HG03159 (cell line): Measurements from ENCODE around the gene VWA3A.
"Not testable (repeated sequence)": the region's sequence is repeated elsewhere in the genome, so short reads cannot be mapped to it uniquely, and the experiment has no call there.

Source experiments
- ATAC-seq: cut with Tn5 transposase; IDR thresholded peaks from one replicate; pipeline ENCODE4 v1.9.1; 2021; ENCODE audit warnings: mild to moderate bottlenecking, moderate library complexity; ENCODE audit not compliant: unreplicated experiment

The VWA3A gene

DNA sequence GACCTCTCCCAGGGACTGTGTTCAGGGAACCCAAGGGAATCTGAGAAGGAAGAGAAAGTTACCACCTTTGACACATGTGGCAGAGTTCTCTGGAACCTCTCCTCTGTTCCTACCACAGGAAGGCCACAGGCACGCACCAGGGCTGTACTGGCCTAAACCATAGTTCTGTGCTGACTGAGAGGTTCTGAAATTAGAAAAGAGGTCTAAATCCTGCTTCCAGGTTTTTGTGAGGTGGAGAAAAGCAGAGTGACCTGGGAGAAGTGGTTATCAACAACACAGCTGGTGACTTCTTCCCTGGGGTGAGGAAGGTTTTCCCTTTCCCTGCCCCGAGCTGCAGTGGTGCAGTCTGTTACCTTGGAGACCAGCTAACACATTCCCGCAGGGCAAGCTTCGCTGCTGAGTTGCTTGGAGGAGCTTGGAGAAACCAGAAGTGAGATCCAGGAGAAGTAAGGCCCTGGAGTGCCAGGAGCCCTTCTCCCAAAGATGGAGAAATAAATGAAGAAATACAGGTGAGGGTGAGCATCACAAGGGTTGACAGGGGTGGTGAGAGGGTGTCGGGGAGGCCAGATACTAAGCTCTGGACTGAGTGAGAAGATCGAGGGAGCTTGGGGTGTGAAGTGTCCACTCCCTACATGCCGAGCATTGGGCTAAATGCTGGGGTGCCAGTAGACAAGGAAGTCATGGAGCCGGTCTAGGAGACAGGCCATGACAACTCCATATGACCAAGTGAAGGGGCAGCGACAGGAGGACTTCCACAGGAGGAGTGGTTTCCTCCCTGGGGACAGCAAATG is at the start of gene VWA3A:
TSS of gene VWA3A (plus strand) at position 399 of the 791 bp plus-strand sequence. CDS start at position 496, 97 bp downstream.
- ATAC-seq = no peak

DNA sequence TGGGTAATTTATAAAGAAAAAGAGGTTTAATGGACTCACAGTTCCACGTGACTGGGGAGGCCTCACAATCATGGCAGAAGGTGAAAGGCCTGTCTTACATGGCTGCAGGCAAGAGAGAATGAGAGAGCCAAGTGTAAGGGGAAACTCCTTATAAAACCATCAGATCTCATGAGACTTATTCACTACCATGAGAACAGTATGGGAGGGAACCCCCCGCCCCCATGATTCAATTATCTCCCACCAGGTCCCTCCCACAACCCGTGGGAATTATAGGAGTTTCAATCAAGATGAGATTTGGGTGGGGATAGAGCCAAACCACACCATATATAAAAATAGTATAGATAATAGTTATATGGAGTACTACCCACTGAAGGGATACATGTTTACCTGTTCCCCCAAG is 48.5 kb upstream of the VWA3A start:
- not testable (repeated sequence) for ATAC-seq

DNA sequence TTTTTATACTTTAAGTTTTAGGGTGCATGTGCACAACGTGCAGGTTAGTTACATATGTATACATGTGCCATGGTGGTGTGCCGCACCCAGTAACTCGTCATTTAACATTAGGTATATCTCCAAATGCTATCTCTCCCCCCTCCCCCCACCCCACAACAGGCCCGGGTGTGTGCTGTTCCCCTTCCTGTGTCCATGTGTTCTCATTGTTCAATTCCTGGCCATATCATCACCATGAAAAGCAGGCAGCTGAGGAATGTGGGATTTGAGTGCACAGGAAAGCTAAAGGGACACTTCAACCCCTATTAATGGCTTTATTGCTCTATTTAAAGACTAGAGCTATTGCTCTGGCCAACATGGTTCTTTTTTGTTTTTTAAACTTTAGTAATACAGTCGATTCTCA is 46.5 kb upstream of the VWA3A start:
- ATAC-seq = not testable (repeated sequence)

GRCh38 chr16:22050963-22051362 is 41.4 kb upstream of the VWA3A start:
- ATAC-seq = no peak

DNA sequence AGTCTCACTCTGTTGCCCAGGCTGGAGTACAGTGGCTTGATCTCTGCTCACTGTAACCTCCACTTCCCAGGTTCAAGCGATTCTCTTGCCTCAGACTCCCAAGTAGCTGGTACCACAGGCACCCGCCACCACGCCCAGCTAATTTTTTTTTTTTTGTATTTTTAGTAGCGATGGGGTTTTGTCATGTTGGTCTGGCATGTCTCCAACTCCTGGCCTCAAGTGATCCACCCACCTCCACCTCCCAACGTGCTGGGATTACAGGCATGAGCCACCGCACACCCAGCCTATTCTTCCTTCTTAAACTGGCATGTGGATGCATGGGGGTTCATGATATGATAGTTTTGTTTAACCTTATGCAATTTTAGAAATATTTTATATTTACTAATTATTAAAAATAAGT is 39.4 kb upstream of the VWA3A start:
- no peak for ATAC-seq

DNA sequence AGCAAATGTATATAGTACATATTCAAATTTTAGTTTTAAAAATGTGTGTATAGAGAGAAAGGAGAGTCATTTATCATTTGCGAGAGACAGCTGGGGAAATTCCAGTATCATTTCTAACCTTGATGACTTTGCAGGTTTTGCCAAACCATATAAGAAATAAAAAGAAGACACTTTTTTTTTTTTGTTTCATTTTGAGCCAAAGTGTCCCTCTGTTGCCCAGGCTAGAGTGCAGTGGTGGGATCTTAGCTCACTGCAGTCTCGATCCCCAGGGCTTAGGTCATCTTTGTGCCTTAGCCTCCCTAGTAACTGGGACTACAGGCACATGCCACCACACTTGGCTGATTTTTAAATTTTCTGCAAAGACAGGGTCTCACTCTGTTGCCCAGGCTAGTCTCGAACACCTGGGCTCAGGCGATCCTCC is 38.4 kb upstream of the VWA3A start:
- ATAC-seq = no peak

- no peak for ATAC-seq
These were observed 37.3 kb upstream of the VWA3A start for GRCh38 chr16:22054847-22055590.

GRCh38 chr16:22055881-22056280 is 36.5 kb upstream of the VWA3A start:
- ATAC-seq = no peak

GRCh38 chr16:22063888-22064467 is 28.4 kb upstream of the VWA3A start:
- ATAC-seq = no peak

- no peak for ATAC-seq
These were observed 27.1 kb upstream of the VWA3A start for GRCh38 chr16:22065252-22065651.

DNA sequence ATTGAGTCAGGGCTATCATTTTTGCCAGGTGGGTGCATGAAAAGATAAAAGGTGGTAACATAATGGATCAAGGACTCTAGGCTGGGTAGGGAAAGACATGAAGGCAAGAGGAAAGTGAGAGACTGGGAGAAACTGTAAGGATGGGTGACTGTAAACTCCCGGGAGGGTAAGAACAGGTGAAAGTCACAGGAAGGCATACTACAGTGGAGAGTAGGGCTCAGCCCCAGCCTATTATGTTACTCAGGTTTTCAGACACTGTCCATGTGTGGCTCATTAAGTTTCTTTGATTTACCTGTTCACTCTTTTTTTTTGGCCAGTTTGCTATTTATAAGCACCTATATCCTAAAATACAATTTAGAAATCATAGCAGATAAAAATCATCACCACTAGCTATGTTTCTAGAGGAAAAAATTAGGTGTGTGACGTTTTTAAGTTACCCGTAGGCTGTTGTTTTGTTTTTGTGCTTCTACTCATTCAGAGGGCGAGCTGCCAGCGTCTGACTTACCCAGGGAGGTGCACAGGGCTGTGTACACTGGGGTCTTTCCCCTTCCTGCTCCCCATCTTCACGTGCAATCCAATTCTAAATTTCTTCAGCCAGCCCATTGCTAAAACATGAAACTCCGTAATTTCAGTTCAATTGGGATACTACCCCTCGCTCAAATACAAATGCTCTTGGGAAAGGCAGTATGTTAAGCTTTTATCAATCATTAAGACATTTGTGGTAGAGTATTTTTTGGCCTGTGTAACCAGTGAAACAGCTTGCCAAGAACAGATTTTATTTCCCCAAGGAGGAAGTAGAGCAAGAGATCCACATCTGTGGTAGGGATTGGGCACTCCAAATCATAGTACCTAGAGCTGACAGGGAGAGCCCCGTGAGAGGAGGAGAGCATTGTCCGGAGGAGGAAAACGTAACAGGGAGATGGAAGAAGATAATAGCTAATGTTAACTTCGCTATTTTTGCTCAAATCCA is 21.7 kb upstream of the VWA3A start:
- no peak for ATAC-seq

DNA sequence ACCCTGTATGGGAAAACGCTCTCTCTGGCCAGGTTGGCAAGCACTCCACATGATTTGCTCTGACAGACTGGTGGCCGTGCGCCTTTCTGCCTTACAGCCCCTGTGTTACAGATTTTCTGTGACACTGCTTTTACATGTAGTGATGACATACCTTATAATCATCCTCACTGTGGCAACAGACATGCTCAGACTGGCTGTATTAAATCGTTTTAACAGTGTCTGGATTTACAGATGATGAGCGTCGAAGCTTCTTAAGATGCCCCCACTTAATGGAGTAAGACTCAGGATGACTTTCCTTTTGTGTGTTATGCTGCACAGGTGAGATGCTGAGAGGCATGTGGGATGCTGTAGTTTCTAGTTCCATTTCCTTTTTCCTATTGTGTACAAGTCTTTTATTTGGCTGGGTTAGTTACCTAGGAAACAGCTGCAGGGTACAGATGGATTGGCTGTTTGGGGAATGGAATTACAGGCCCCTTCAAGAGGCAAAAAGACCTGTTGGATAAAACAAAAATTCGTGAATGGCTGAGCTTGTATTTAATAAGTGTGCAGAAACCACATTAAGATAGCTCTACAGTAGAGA is 20.9 kb upstream of the VWA3A start:
- ATAC-seq = no peak

- ATAC-seq = no peak
These were observed 19.0 kb upstream of the VWA3A start for GRCh38 chr16:22073350-22073749.

DNA sequence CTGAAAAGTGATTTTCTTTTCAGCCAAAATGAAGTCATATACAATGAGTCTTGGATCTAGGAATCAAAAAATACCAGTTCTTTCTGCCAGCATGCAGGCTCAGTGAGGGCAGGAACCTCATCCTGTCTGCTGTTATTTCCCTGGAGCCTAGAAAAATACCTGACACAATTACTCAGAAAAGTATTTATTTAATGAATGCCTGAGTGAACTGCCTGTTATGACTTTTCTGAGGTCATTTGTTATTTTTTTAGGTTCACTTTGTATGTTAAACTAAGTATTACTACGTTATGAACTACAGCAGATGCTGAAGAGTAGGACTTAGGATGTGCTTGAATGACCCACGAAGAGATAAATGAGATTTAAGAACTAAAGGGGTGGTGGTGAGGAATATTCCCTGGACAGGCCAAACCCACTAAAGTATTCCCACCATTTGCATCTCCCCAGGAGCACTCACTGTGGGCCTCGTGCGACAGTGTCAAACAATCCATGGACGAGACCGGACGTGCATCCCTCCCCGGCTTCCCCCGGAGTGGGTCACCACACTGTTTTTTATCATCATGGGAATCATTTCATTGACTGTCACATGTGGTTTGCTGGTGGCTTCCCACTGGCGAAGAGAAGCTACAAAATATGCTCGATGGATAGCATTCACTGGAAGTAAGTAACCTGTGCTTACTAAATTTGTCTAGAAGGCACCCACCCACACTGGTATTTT is 17.1 kb upstream of the VWA3A start:
- no peak for ATAC-seq

- no peak for ATAC-seq
These were observed 16.6 kb upstream of the VWA3A start for GRCh38 chr16:22075776-22076175.

- no peak for ATAC-seq
These were observed 14.5 kb upstream of the VWA3A start for GRCh38 chr16:22077700-22078313.

DNA sequence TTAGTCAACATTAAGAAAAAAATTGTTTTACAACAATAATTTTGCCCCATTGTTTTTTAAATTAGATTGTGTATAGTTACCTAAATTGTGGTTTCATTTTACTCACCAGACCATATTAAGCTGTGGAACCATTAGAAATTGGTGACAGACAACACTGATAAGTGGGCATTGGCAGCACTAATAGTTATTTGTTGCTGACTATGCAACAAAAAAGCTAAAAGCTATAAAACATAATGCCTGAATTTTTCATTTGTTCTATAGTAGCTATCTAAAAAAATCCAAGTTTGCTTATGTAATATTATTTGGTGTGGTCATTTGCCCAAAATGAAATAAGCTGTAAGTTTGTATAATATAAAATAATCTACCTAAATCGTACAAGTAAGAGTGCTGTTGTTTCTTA is 13.7 kb upstream of the VWA3A start:
- ATAC-seq = no peak

- no peak for ATAC-seq
These were observed 11.3 kb upstream of the VWA3A start for GRCh38 chr16:22081050-22081449.

GRCh38 chr16:22086440-22086839 is 5.9 kb upstream of the VWA3A start:
- no peak for ATAC-seq
